Measurements from ENCODE around the gene SHC4.
"Not testable (repeated sequence)": the region's sequence is repeated elsewhere in the genome, so short reads cannot be mapped to it uniquely, and the experiment has no call there.

SHC4 gene

GRCh38 chr15:48910554-48910953 is 53.2 kb downstream of the SHC4 start:
- not testable (repeated sequence) for H3K36me3 ChIP-seq (ENCODE audit: control insufficient read depth in 1 of 2, insufficient read depth in 2 of 2, low read length in 2 of 2); H4K8ac ChIP-seq (ENCODE audit: low read depth, low read length); H3K9ac ChIP-seq (ENCODE audit: low read length); H4K91ac ChIP-seq (ENCODE audit: low read depth, low read length); H3K79me1 ChIP-seq (ENCODE audit: low read length); H3K18ac ChIP-seq (ENCODE audit: low read length); H3K4me3 ChIP-seq (ENCODE audit: low read depth, low read length); H3K4me2 ChIP-seq (ENCODE audit: low read length); H3K27ac ChIP-seq (ENCODE audit: low read depth, low read length); H3K79me2 ChIP-seq (ENCODE audit: control insufficient read depth, insufficient read depth, low read length, poor library complexity); H2BK5ac ChIP-seq (ENCODE audit: low read depth, low read length, poor library complexity); H3K4ac ChIP-seq (ENCODE audit: low read depth, low read length); H2AK5ac ChIP-seq (ENCODE audit: low read length); H3K27me3 ChIP-seq (ENCODE audit: insufficient read depth, low read length); H2BK120ac ChIP-seq (ENCODE audit: insufficient read depth, low read length, poor library complexity); H3K14ac ChIP-seq (ENCODE audit: low read length); H2AFZ ChIP-seq (ENCODE audit: insufficient read depth, low read length, poor library complexity); H3K9me3 ChIP-seq (ENCODE audit: insufficient read depth, low read depth, low read length); DNase-seq; H3K23ac ChIP-seq (ENCODE audit: low read length); H2BK12ac ChIP-seq (ENCODE audit: low read length); H4K12ac ChIP-seq (ENCODE audit: low read depth, low read length); H3K4me1 ChIP-seq (ENCODE audit: control insufficient read depth in 1 of 2, insufficient read depth in 2 of 2, low read length in 2 of 2)
- no CpG with 5 or more reads among the region's 2 CpGs for WGBS (ENCODE audit: extremely low coverage, insufficient coverage, insufficient read length)

GRCh38 chr15:48909313-48909712 is 54.4 kb downstream of the SHC4 start:
- H3K9me3 ChIP-seq (ENCODE audit: insufficient read depth, low read depth, low read length); H2BK12ac ChIP-seq (ENCODE audit: low read length); H4K12ac ChIP-seq (ENCODE audit: low read depth, low read length); H3K27me3 ChIP-seq (ENCODE audit: insufficient read depth, low read length); H3K23ac ChIP-seq (ENCODE audit: low read length); H3K79me1 ChIP-seq (ENCODE audit: low read length); H4K91ac ChIP-seq (ENCODE audit: low read depth, low read length); H2BK5ac ChIP-seq (ENCODE audit: low read depth, low read length, poor library complexity); H3K27ac ChIP-seq (ENCODE audit: low read depth, low read length); H2AK5ac ChIP-seq (ENCODE audit: low read length); H3K4me1 ChIP-seq (ENCODE audit: control insufficient read depth in 1 of 2, insufficient read depth in 2 of 2, low read length in 2 of 2); H3K79me2 ChIP-seq (ENCODE audit: control insufficient read depth, insufficient read depth, low read length, poor library complexity); DNase-seq; H3K4ac ChIP-seq (ENCODE audit: low read depth, low read length); H3K14ac ChIP-seq (ENCODE audit: low read length); H3K18ac ChIP-seq (ENCODE audit: low read length); H3K36me3 ChIP-seq (ENCODE audit: control insufficient read depth in 1 of 2, insufficient read depth in 2 of 2, low read length in 2 of 2); H4K8ac ChIP-seq (ENCODE audit: low read depth, low read length); H2AFZ ChIP-seq (ENCODE audit: insufficient read depth, low read length, poor library complexity); H3K4me2 ChIP-seq (ENCODE audit: low read length); H2BK120ac ChIP-seq (ENCODE audit: insufficient read depth, low read length, poor library complexity); H3K9ac ChIP-seq (ENCODE audit: low read length); H3K4me3 ChIP-seq (ENCODE audit: low read depth, low read length): not testable (repeated sequence)
- no CpG with 5 or more reads among the region's 2 CpGs for WGBS (ENCODE audit: extremely low coverage, insufficient coverage, insufficient read length)

GRCh38 chr15:48905847-48906246 is 57.9 kb downstream of the SHC4 start:
- Histone ChIP-seq H2AK5ac (ENCODE audit: low read length) (no peak overlapping the region), H4K91ac (ENCODE audit: low read depth, low read length) (no peak overlapping the region), H3K4me1 (ENCODE audit: control insufficient read depth in 1 of 2, insufficient read depth in 2 of 2, low read length in 2 of 2) (no peaks in the 10 kb centered on the region), H3K79me1 (ENCODE audit: low read length) (no peaks in the 10 kb centered on the region), H2BK5ac (ENCODE audit: low read depth, low read length, poor library complexity) (no peak overlapping the region), H3K27me3 (ENCODE audit: insufficient read depth, low read length) (no peaks in the 10 kb centered on the region), H3K23ac (ENCODE audit: low read length) (no peak overlapping the region), H3K9ac (ENCODE audit: low read length) (no peak overlapping the region), H3K27ac (ENCODE audit: low read depth, low read length) (no peak overlapping the region), H4K12ac (ENCODE audit: low read depth, low read length) (no peak overlapping the region), H3K9me3 (ENCODE audit: insufficient read depth, low read depth, low read length) (no peaks in the 10 kb centered on the region), H3K36me3 (ENCODE audit: control insufficient read depth in 1 of 2, insufficient read depth in 2 of 2, low read length in 2 of 2) (no peaks in the 10 kb centered on the region), H3K79me2 (ENCODE audit: control insufficient read depth, insufficient read depth, low read length, poor library complexity) (no peaks in the 10 kb centered on the region), H3K18ac (ENCODE audit: low read length) (no peak overlapping the region), H3K4ac (ENCODE audit: low read depth, low read length) (no peak overlapping the region), H2AFZ (ENCODE audit: insufficient read depth, low read length, poor library complexity) (no peak overlapping the region), H3K4me2 (ENCODE audit: low read length) (no peak overlapping the region), H2BK12ac (ENCODE audit: low read length) (no peak overlapping the region), H3K14ac (ENCODE audit: low read length) (no peak overlapping the region), H2BK120ac (ENCODE audit: insufficient read depth, low read length, poor library complexity) (no peak overlapping the region), H3K4me3 (ENCODE audit: low read depth, low read length) (no peak overlapping the region), H4K8ac (ENCODE audit: low read depth, low read length) (no peak overlapping the region)
- no peak for DNase-seq
- WGBS (ENCODE audit: extremely low coverage, insufficient coverage, insufficient read length), result no CpG with 5 or more reads among the region's 1 CpG

GRCh38 chr15:48905216-48905615 is 58.5 kb downstream of the SHC4 start:
- no peak overlapping the region for H3K4ac ChIP-seq (ENCODE audit: low read depth, low read length)
- no peak overlapping the region for H3K14ac ChIP-seq (ENCODE audit: low read length)
- no peak overlapping the region for H3K23ac ChIP-seq (ENCODE audit: low read length)
- H2AK5ac ChIP-seq (ENCODE audit: low read length), result no peak overlapping the region
- H3K79me1 ChIP-seq (ENCODE audit: low read length), result no peaks in the 10 kb centered on the region
- H3K27ac ChIP-seq (ENCODE audit: low read depth, low read length), result no peak overlapping the region
- H3K79me2 ChIP-seq (ENCODE audit: control insufficient read depth, insufficient read depth, low read length, poor library complexity), result no peaks in the 10 kb centered on the region
- H2BK12ac ChIP-seq (ENCODE audit: low read length), result no peak overlapping the region
- H3K18ac ChIP-seq (ENCODE audit: low read length), result no peak overlapping the region
- peaks cover 0 to 3% of the 10 kb centered on the region in 2 experiments for H3K4me1 ChIP-seq (ENCODE audit: control insufficient read depth in 1 of 2, insufficient read depth in 2 of 2, low read length in 2 of 2)
- no peak overlapping the region for H4K12ac ChIP-seq (ENCODE audit: low read depth, low read length)
- H4K8ac ChIP-seq (ENCODE audit: low read depth, low read length), result no peak overlapping the region
- H3K9me3 ChIP-seq (ENCODE audit: insufficient read depth, low read depth, low read length), result no peaks in the 10 kb centered on the region
- H2BK5ac ChIP-seq (ENCODE audit: low read depth, low read length, poor library complexity), result no peak overlapping the region
- no peak overlapping the region for H3K9ac ChIP-seq (ENCODE audit: low read length)
- H3K4me2 ChIP-seq (ENCODE audit: low read length), result no peak overlapping the region
- H3K4me3 ChIP-seq (ENCODE audit: low read depth, low read length), result no peak overlapping the region
- H4K91ac ChIP-seq (ENCODE audit: low read depth, low read length), result no peak overlapping the region
- H3K27me3 ChIP-seq (ENCODE audit: insufficient read depth, low read length), result no peaks in the 10 kb centered on the region
- H3K36me3 ChIP-seq (ENCODE audit: control insufficient read depth in 1 of 2, insufficient read depth in 2 of 2, low read length in 2 of 2), result no peaks in the 10 kb centered on the region
- no peak overlapping the region for H2AFZ ChIP-seq (ENCODE audit: insufficient read depth, low read length, poor library complexity)
- no peak for DNase-seq
- H2BK120ac ChIP-seq (ENCODE audit: insufficient read depth, low read length, poor library complexity), result no peak overlapping the region
